SJSA1 (cell line): ENCODE data around the gene FAM120B. TPM values are rescaled to one million over a fixed set of nuclear protein-coding genes. Genes with fewer than 3 reads are reported as not detected.

Source experiments
- DNase-seq, 2 experiments: peaks; one replicate each; pipeline ENCODE4 v3.0.0-alpha.2; 2015 to 2020; ENCODE audit warnings: low spot score in 2 of 2, low read depth in 1 of 2
- H3K27ac ChIP-seq: fragments of 250-450 bp; sonication (Bioruptor Pico); 2 replicates; pipeline ENCODE4 v1.5.1; 2020; ENCODE audit warnings: mild to moderate bottlenecking, moderate library complexity
- H3K27me3 ChIP-seq: fragments of 250-450 bp; sonication (Bioruptor Pico); replicated peaks from 2 replicates; pipeline ENCODE4 v1.5.1; 2020; ENCODE audit warnings: mild to moderate bottlenecking, moderate library complexity
- H3K36me3 ChIP-seq: fragments of 250-450 bp; sonication (Bioruptor Pico); 2 replicates; pipeline ENCODE4 v1.5.1; 2020; ENCODE audit warnings: mild to moderate bottlenecking
- H3K4me1 ChIP-seq: fragments of 250-450 bp; sonication (Bioruptor Pico); replicated peaks from 2 replicates; pipeline ENCODE4 v1.6.1; 2021; ENCODE audit warnings: mild to moderate bottlenecking
- H3K4me3 ChIP-seq: fragments of 250-450 bp; sonication (Bioruptor Pico); 2 replicates; pipeline ENCODE4 v1.5.1; 2020; ENCODE audit warnings: mild to moderate bottlenecking
- H3K9me3 ChIP-seq: fragments of 250-450 bp; sonication (Bioruptor Pico); replicated peaks from 2 replicates; pipeline ENCODE4 v1.5.1; 2020; ENCODE audit warnings: mild to moderate bottlenecking
- total RNA-seq: library from RNA; depleted of rRNA; stranded (reverse); fragments of >200 nt; shearing (Covaris generic); gene quantifications from 2 replicates; pipeline ENCODE4 v1.2.3, GENCODE V29; 2014

Gene FAM120B
- total RNA-seq, 1 experiment from 2014 or later: 15.0 TPM

GRCh38 chr6:170369403-170369802 lies 62.8 kb downstream of the FAM120B start:
- no peak for DNase-seq
- H3K27me3 ChIP-seq: no peaks in the 10 kb centered on the region
- peaks cover 27% of the 10 kb centered on the region for H3K36me3 ChIP-seq
- no peaks in the 10 kb centered on the region for H3K9me3 ChIP-seq
- peak overlapping the region; percentile 24; the same call in 1 of the 2 replicates for H3K27ac ChIP-seq
- H3K4me3 ChIP-seq: no peak overlapping the region
- peaks cover 21% of the 10 kb centered on the region for H3K4me1 ChIP-seq

GRCh38 chr6:170370416-170370815 lies 63.9 kb downstream of the FAM120B start:
- Histone ChIP-seq H3K9me3 (no peaks in the 10 kb centered on the region), H3K36me3 (peaks cover 22% of the 10 kb centered on the region), H3K27ac (no peak overlapping the region), H3K4me3 (no peak overlapping the region), H3K27me3 (no peaks in the 10 kb centered on the region), H3K4me1 (peaks cover 21% of the 10 kb centered on the region)
- no peak for DNase-seq

GRCh38 chr6:170371080-170371479 lies 64.5 kb downstream of the FAM120B start:
- DNase-seq: peak in 1 of 2 experiments; percentile 12
- Histone ChIP-seq H3K9me3 (no peaks in the 10 kb centered on the region), H3K4me1 (peaks cover 21% of the 10 kb centered on the region), H3K27me3 (no peaks in the 10 kb centered on the region), H3K4me3 (no peak overlapping the region), H3K27ac (0 out of 2 replicates have a peak overlapping the region, but pooled peaks have one; percentile 19), H3K36me3 (peaks cover 23% of the 10 kb centered on the region)

- H3K4me1 ChIP-seq: peaks cover 21% of the 10 kb centered on the region
- H3K4me3 ChIP-seq: no peak overlapping the region
- no peak for DNase-seq
- H3K27me3 ChIP-seq: no peaks in the 10 kb centered on the region
- no peak overlapping the region for H3K27ac ChIP-seq
- H3K9me3 ChIP-seq: no peaks in the 10 kb centered on the region
- H3K36me3 ChIP-seq: peaks cover 23% of the 10 kb centered on the region
Observed at GRCh38 chr6:170371588-170371987, 65.0 kb downstream of the FAM120B start.

- H3K36me3 ChIP-seq: peaks cover 18% of the 10 kb centered on the region
- H3K4me3 ChIP-seq: no peak overlapping the region
Observed at GRCh38 chr6:170372380-170373325, 66.1 kb downstream of the FAM120B start.

GRCh38 chr6:170374571-170375444 lies 68.2 kb downstream of the FAM120B start:
- Histone ChIP-seq H3K27ac (no peak overlapping the region), H3K36me3 (peaks cover 11% of the 10 kb centered on the region), H3K9me3 (no peaks in the 10 kb centered on the region), H3K4me1 (0 out of 2 replicates have a peak, but pooled peaks cover 3% of the 10 kb centered on the region), H3K27me3 (no peaks in the 10 kb centered on the region), H3K4me3 (no peak overlapping the region)
- no peak for DNase-seq

More at GRCh38 chr6:170372380-170373325, 66.1 kb downstream of the FAM120B start:
- no peaks in the 10 kb centered on the region for H3K27me3 ChIP-seq
- peaks cover 17% of the 10 kb centered on the region for H3K4me1 ChIP-seq
- no peaks in the 10 kb centered on the region for H3K9me3 ChIP-seq
- DNase-seq: no peak
- no peak overlapping the region for H3K27ac ChIP-seq

GRCh38 chr6:170375661-170376060 lies 69.1 kb downstream of the FAM120B start:
- H3K4me3 ChIP-seq: no peak overlapping the region
- no peak for DNase-seq
- H3K27ac ChIP-seq: no peak overlapping the region
- no peaks in the 10 kb centered on the region for H3K9me3 ChIP-seq
- peaks cover 11% of the 10 kb centered on the region; the same call in 1 of the 2 replicates for H3K36me3 ChIP-seq
- H3K27me3 ChIP-seq: no peaks in the 10 kb centered on the region
- H3K4me1 ChIP-seq: 0 out of 2 replicates have a peak, but pooled peaks cover 3% of the 10 kb centered on the region

GRCh38 chr6:170376386-170377043 lies 70.0 kb downstream of the FAM120B start:
- Histone ChIP-seq H3K36me3 (peaks cover 10% of the 10 kb centered on the region; the same call in 1 of the 2 replicates), H3K9me3 (no peaks in the 10 kb centered on the region), H3K4me3 (no peak overlapping the region), H3K4me1 (no peaks in the 10 kb centered on the region), H3K27ac (no peak overlapping the region), H3K27me3 (no peaks in the 10 kb centered on the region)
- no peak for DNase-seq

GRCh38 chr6:170378502-170378901 lies 71.9 kb downstream of the FAM120B start:
- H3K9me3 ChIP-seq: no peaks in the 10 kb centered on the region
- no peak overlapping the region for H3K4me3 ChIP-seq
- no peak overlapping the region for H3K27ac ChIP-seq
- no peak for DNase-seq
- no peaks in the 10 kb centered on the region for H3K27me3 ChIP-seq
- no peaks in the 10 kb centered on the region for H3K4me1 ChIP-seq
- H3K36me3 ChIP-seq: peaks cover 5% of the 10 kb centered on the region; the same call in 1 of the 2 replicates

- Histone ChIP-seq H3K4me3 (no peak overlapping the region), H3K27ac (no peak overlapping the region), H3K36me3 (peaks cover 7% of the 10 kb centered on the region; the same call in 1 of the 2 replicates), H3K4me1 (no peaks in the 10 kb centered on the region), H3K9me3 (no peaks in the 10 kb centered on the region), H3K27me3 (no peaks in the 10 kb centered on the region)
- no peak for DNase-seq
Observed at GRCh38 chr6:170381562-170381961, 75.0 kb downstream of the FAM120B start.

- no peak overlapping the region for H3K27ac ChIP-seq
Observed at GRCh38 chr6:170383466-170384035, 77.0 kb downstream of the FAM120B start.

GRCh38 chr6:170385506-170385905 lies 78.9 kb downstream of the FAM120B start:
- Histone ChIP-seq H3K4me1 (no peaks in the 10 kb centered on the region), H3K27me3 (no peaks in the 10 kb centered on the region), H3K9me3 (no peaks in the 10 kb centered on the region), H3K27ac (no peak overlapping the region), H3K4me3 (no peak overlapping the region), H3K36me3 (peaks cover 39% of the 10 kb centered on the region)
- no peak for DNase-seq

More at GRCh38 chr6:170383466-170384035, 77.0 kb downstream of the FAM120B start:
- DNase-seq: no peak
- Histone ChIP-seq H3K4me1 (no peaks in the 10 kb centered on the region), H3K4me3 (no peak overlapping the region), H3K36me3 (peaks cover 19% of the 10 kb centered on the region; the same call in 1 of the 2 replicates), H3K9me3 (no peaks in the 10 kb centered on the region), H3K27me3 (no peaks in the 10 kb centered on the region)

- peaks cover 51% of the 10 kb centered on the region for H3K36me3 ChIP-seq
- no peak overlapping the region for H3K4me3 ChIP-seq
- no peak overlapping the region for H3K27ac ChIP-seq
- no peaks in the 10 kb centered on the region for H3K9me3 ChIP-seq
- no peaks in the 10 kb centered on the region for H3K27me3 ChIP-seq
- H3K4me1 ChIP-seq: no peaks in the 10 kb centered on the region
- no peak for DNase-seq
Observed at GRCh38 chr6:170388113-170388512, 81.6 kb downstream of the FAM120B start.
